ENCODE results near the gene WWC2. TPM values are rescaled to one million over a fixed set of nuclear protein-coding genes. Genes with fewer than 3 reads are reported as not detected.
A peak's percentile ranks its signal among the peaks of the same experiment; 100 is the strongest.

Gene WWC2
- total RNA-seq, 1 donor from 2014 or later: 39.6 TPM

GRCh38 chr4:183364025-183364424, 265.0 kb downstream of the WWC2 start:
- Histone ChIP-seq H3K27ac (no peak overlapping the region), H3F3A (ENCODE audit: low read depth) (no peaks in the 10 kb centered on the region), H2AFZ (replicated peaks) (no peak overlapping the region), H4K20me1 (ENCODE audit: low read depth) (no peaks in the 10 kb centered on the region), H3K9ac (no peak overlapping the region), H3K4me2 (no peak overlapping the region), H3K9me3 (ENCODE audit: low read depth) (no peaks in the 10 kb centered on the region), H3K36me3 (no peaks in the 10 kb centered on the region), H3K4me1 (peaks cover 9% of the 10 kb centered on the region), H3K4me3 (no peak overlapping the region), H3K27me3 (no peaks in the 10 kb centered on the region), H3K79me2 (ENCODE audit: low read depth) (no peaks in the 10 kb centered on the region)
- H3K27me3 Mint-ChIP-seq (ENCODE audit: insufficient read depth, low read depth): peaks cover 13% of the 10 kb centered on the region
- TF ChIP-seq CTCF (IDR thresholded peaks at IDR 0.05) (no peak), EZH2 (IDR thresholded peaks at IDR 0.05) (no peak), EZH2phosphoT487 (IDR thresholded peaks at IDR 0.05) (no peak)
- H3K27ac Mint-ChIP-seq: peak overlapping the region; percentile 25
- H3K9me3 Mint-ChIP-seq: peaks cover 8% of the 10 kb centered on the region
- H3K4me3 Mint-ChIP-seq: no peak overlapping the region
- no peak for DNase-seq (ENCODE audit: low spot score)
- H3K4me1 Mint-ChIP-seq: peaks cover 22% of the 10 kb centered on the region
- H3K36me3 Mint-ChIP-seq: no peaks in the 10 kb centered on the region

- Histone ChIP-seq H3K27ac (no peak overlapping the region), H3K79me2 (ENCODE audit: low read depth) (no peaks in the 10 kb centered on the region), H3K4me1 (peaks cover 9% of the 10 kb centered on the region), H3F3A (ENCODE audit: low read depth) (no peaks in the 10 kb centered on the region), H3K36me3 (no peaks in the 10 kb centered on the region), H3K9ac (no peak overlapping the region), H4K20me1 (ENCODE audit: low read depth) (no peaks in the 10 kb centered on the region), H3K27me3 (no peaks in the 10 kb centered on the region), H3K9me3 (ENCODE audit: low read depth) (no peaks in the 10 kb centered on the region), H3K4me3 (no peak overlapping the region), H3K4me2 (no peak overlapping the region), H2AFZ (replicated peaks) (peak overlapping the region; percentile 57)
- H3K9me3 Mint-ChIP-seq: peaks cover 2% of the 10 kb centered on the region
- no peak overlapping the region for H3K27ac Mint-ChIP-seq
- H3K27me3 Mint-ChIP-seq (ENCODE audit: insufficient read depth, low read depth): peaks cover 4% of the 10 kb centered on the region
- H3K36me3 Mint-ChIP-seq: no peaks in the 10 kb centered on the region
- no peak for DNase-seq (ENCODE audit: low spot score)
- H3K4me1 Mint-ChIP-seq: peaks cover 22% of the 10 kb centered on the region
- peak overlapping the region; percentile 2 for H3K4me3 Mint-ChIP-seq
- TF ChIP-seq EZH2phosphoT487 (IDR thresholded peaks at IDR 0.05): no peak
- TF ChIP-seq EZH2 (IDR thresholded peaks at IDR 0.05): no peak
- no peak for TF ChIP-seq CTCF (IDR thresholded peaks at IDR 0.05)
Observed at GRCh38 chr4:183366206-183366835, 267.3 kb downstream of the WWC2 start.

GRCh38 chr4:183369073-183369472, 270.0 kb downstream of the WWC2 start:
- H3K4me1 ChIP-seq: peaks cover 9% of the 10 kb centered on the region
- no peaks in the 10 kb centered on the region for H3K79me2 ChIP-seq (ENCODE audit: low read depth)
- no peaks in the 10 kb centered on the region for H3K9me3 ChIP-seq (ENCODE audit: low read depth)
- no peaks in the 10 kb centered on the region for H3K36me3 ChIP-seq
- H3K27me3 ChIP-seq: no peaks in the 10 kb centered on the region
- H3K4me3 ChIP-seq: no peak overlapping the region
- no peak overlapping the region for H3K9ac ChIP-seq
- no peak overlapping the region for H3K4me2 ChIP-seq
- H4K20me1 ChIP-seq (ENCODE audit: low read depth): no peaks in the 10 kb centered on the region
- no peak for DNase-seq (ENCODE audit: low spot score)
- Mint-ChIP-seq H3K4me1 (peaks cover 13% of the 10 kb centered on the region), H3K9me3 (peaks cover 19% of the 10 kb centered on the region), H3K27ac (no peak overlapping the region), H3K36me3 (no peaks in the 10 kb centered on the region), H3K27me3 (ENCODE audit: insufficient read depth, low read depth) (peaks cover 6% of the 10 kb centered on the region), H3K4me3 (no peak overlapping the region)
- H2AFZ ChIP-seq (replicated peaks): no peak overlapping the region
- TF ChIP-seq EZH2phosphoT487 (IDR thresholded peaks at IDR 0.05) (no peak), EZH2 (IDR thresholded peaks at IDR 0.05) (no peak), CTCF (IDR thresholded peaks at IDR 0.05) (no peak)
- H3F3A ChIP-seq (ENCODE audit: low read depth): no peaks in the 10 kb centered on the region
- H3K27ac ChIP-seq: no peak overlapping the region

Other genes with a start within 250 kb of the WWC2 start
- gene DCTD, start 181.9 kb upstream of the WWC2 start, total RNA-seq (ENCODE audit: low replicate concordance): 92.9 and 93.4 TPM in 2 replicates
- not detected in 2 replicates for gene CLDN22, start 221.0 kb downstream of the WWC2 start, total RNA-seq (ENCODE audit: low replicate concordance)
- gene CLDN24, start 223.2 kb downstream of the WWC2 start, total RNA-seq (ENCODE audit: low replicate concordance): not detected in 2 replicates